Urinary bladder (tissue), 2 donors: ENCODE data around the gene RCN1. TPM values are rescaled to one million over a fixed set of nuclear protein-coding genes. Genes with fewer than 3 reads are reported as not detected.

Experiments
- polyA plus RNA-seq: library from polyadenylated mRNA; stranded (reverse); fragments of 200-250 nt; gene quantifications from one replicate; pipeline ENCODE4 v1.2.3, GENCODE V29; 2013
- small RNA-seq: library from RNA; depleted of rRNA; stranded (forward); fragments of <200 nt; gene quantifications from one replicate; pipeline ENCODE3, GENCODE V24; 2014
- total RNA-seq: library from RNA; depleted of rRNA; stranded (reverse); fragments of >200 nt; gene quantifications from one replicate; pipeline ENCODE4 v1.2.3, GENCODE V29; 2014
- donor health status: healthy.

The RCN1 gene
- total and polyA plus RNA-seq, 2 donors, result 97.7 to 238 TPM

Small RNAs within 50 kb of the gene (small RNA-seq; reads per million reads assigned to genes)
- gene RF00012, result not detected
